ENCODE results near the gene RASA3.

- TF ChIP-seq ARID2 (IDR thresholded peaks at IDR 0.05) (no peak), ZNF561 (CRISPR knock-in tag; conservative IDR thresholded peaks at IDR 0.05) (no peak), SP1 (CRISPR knock-in tag; IDR thresholded peaks at IDR 0.05) (no peak), CTCF (IDR thresholded peaks at IDR 0.05 in 2 of 3, conservative IDR thresholded peaks at IDR 0.05 in 1 of 3; ENCODE audit: insufficient read depth in 2 of 3, low read depth in 1 of 3, low read length in 3 of 3) (no peak), MEF2D (tag; conservative IDR thresholded peaks at IDR 0.05; ENCODE audit: low read depth) (no peak), RNF2 (IDR thresholded peaks at IDR 0.05) (no peak), CCAR2 (IDR thresholded peaks at IDR 0.05; ENCODE audit: low read depth, low read length) (no peak), BRD4 (IDR thresholded peaks at IDR 0.05) (no peak), FOXJ3 (CRISPR knock-in tag; IDR thresholded peaks at IDR 0.05) (no peak), FOXO4 (CRISPR knock-in tag; IDR thresholded peaks at IDR 0.05) (no peak), TAF15 (IDR thresholded peaks at IDR 0.05; ENCODE audit: low read depth, low read length) (no peak), TAF1 (IDR thresholded peaks at IDR 0.05; ENCODE audit: control insufficient read depth, extremely low read depth, insufficient read depth, low read length, severe bottlenecking) (no peak), KLF1 (tag; IDR thresholded peaks at IDR 0.05) (no peak)
- TF ChIP-seq, protein P1, sequence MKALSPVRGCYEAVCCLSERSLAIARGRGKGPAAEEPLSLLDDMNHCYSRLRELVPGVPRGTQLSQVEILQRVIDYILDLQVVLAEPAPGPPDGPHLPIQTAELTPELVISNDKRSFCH (CRISPR knock-in tag; IDR thresholded peaks at IDR 0.05), result no peak
- TF ChIP-seq, protein P1 (tag; IDR thresholded peaks at IDR 0.05), result no peak
Measured at GRCh38 chr13:114102521-114103288, 29.7 kb downstream of the RASA3 start.

All from K562 (cell line).